Testis (tissue), 2 donors: ENCODE measurements around the gene ABCC8.

Source experiments
- CTCF ChIP-seq, 3 experiments: fragments of 450-650 bp in 2 of 3; fragments of 200-600 bp in 1 of 3; sonication (generic) in 1 of 3; IDR thresholded peaks; one replicate each; pipeline ENCODE4 v1.5.1; 2016 to 2019; ENCODE audit warnings: antibody characterized with exemption in 3 of 3, mild to moderate bottlenecking in 2 of 3, moderate library complexity in 1 of 3
- POLR2A ChIP-seq: fragments of 450-650 bp; IDR thresholded peaks from one replicate; pipeline ENCODE4 v1.6.1; 2017; ENCODE audit warnings: antibody characterized with exemption, mild to moderate bottlenecking, moderate library complexity

DNA sequence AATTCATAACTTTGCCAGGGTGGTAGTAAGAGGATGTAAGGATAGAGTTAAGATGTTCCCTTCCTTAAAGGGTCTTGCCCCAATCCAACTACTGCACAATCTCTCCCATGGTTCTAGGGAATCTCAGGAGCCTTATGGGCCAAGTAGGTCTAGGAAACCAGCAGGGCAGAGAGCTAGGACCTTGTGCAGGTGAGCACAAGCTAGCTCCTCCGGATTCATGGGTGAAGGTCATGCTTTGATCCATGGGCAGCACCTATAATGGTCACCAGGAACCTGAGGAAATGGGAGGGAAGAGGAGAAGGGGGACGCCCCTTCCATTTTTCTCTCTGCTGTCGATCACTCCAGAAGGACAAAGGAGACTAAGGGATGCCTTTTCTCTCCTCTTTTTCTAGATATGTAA, 105.0 kb downstream of the ABCC8 start:
- TF ChIP-seq POLR2A (no peak), CTCF (IDR thresholded peaks at IDR 0.05) (no peak)
